Right atrium auricular region (tissue), 2 donors: ENCODE data around the gene QRICH2. TPM values are rescaled to one million over a fixed set of nuclear protein-coding genes. Genes with fewer than 3 reads are reported as not detected.

ENCODE experiments used
- DNase-seq: peaks from one replicate; pipeline ENCODE4 v3.0.0-alpha.2; 2019; ENCODE audit warnings: low spot score
- H3K27ac ChIP-seq, 2 donors: fragments of 200-600 bp; sonication (generic); 1 replicate in 1 of 2; 2 replicates in 1 of 2; pipeline ENCODE4 v1.5.1; 2016 to 2019
- H3K27me3 ChIP-seq, 2 donors: fragments of 200-600 bp; sonication (generic); one replicate each; pipeline versions ENCODE4 v1.5.1 to v1.6.0; 2017 to 2019
- H3K36me3 ChIP-seq: fragments of 200-600 bp; sonication (generic); one replicate; pipeline ENCODE4 v1.5.1; 2016
- H3K4me1 ChIP-seq, 2 donors: fragments of 200-600 bp; sonication (generic); one replicate each; pipeline versions ENCODE4 v1.5.1 to v1.6.0; 2017 to 2019
- H3K4me3 ChIP-seq, 2 donors: fragments of 200-600 bp; sonication (generic); 1 replicate in 1 of 2; 2 replicates in 1 of 2; pipeline ENCODE4 v1.5.1; 2017 to 2019; ENCODE audit warnings: mild to moderate bottlenecking in 1 of 2, moderate library complexity in 1 of 2
- H3K9me3 ChIP-seq, 2 donors: fragments of 200-600 bp; sonication (generic); one replicate each; pipeline ENCODE4 v1.5.1; 2019
- total RNA-seq, 2 donors: library from RNA; depleted of rRNA; stranded (reverse); fragments of >200 nt; gene quantifications; one replicate each; pipeline ENCODE4 v1.1.0, GENCODE V29; 2016
- TF ChIP-seq, protein P1 (sequence below), 2 donors: fragments of 200-600 bp; sonication (generic); IDR thresholded peaks; one replicate each; pipeline ENCODE4 v1.5.1; 2019; ENCODE audit warnings: antibody characterized with exemption in 2 of 2

Gene QRICH2
- total RNA-seq, 2 donors from 2014 or later, result 1.1 to 1.2 TPM

DNA sequence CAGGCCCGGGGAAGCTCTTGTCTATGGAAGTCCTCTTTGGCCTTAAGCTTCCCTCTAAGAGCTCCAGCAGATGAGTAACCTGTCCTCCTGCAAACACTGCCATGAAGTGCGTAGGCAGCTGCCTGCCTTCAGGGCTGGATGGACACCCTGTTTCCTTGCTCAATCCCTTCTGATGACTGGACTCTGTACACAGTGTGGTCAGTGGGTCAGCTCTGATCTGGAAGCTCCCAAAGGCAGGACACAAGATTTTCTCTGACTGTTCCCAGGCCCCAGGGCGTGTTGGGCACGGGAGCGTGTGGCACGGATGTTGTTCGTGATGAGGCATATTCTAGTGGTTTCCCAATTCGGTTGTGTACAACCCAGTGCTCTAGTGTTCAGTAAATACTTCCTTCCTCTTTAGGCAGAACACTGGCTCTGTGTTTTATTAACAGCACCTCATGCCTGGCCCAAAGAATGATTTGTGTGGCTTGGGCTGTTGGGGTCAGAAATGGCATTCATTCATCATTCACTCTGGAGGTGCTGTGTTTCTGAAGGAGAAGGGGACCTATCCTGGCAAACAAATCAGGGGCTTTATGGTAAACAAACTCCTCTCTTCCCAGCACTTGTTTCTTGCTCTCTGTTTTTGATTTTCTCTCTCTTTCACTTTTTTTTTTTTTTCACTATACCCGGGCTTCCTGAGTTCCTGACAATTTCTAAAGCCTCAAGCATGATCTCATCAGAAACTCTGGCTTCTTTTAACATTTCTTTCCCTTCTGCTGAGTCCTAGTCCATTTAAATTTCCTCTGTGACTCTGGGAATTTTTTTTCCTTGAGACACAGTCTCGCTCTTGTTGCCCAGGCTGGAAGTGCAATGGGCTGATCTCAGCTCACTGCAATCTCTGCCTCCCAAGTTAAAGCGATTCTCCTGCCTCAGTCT lies 55.8 kb downstream of the QRICH2 start:
- peak; percentile 87 for DNase-seq
- H3K4me3 ChIP-seq, result no peak overlapping the region
- TF ChIP-seq, protein P1, sequence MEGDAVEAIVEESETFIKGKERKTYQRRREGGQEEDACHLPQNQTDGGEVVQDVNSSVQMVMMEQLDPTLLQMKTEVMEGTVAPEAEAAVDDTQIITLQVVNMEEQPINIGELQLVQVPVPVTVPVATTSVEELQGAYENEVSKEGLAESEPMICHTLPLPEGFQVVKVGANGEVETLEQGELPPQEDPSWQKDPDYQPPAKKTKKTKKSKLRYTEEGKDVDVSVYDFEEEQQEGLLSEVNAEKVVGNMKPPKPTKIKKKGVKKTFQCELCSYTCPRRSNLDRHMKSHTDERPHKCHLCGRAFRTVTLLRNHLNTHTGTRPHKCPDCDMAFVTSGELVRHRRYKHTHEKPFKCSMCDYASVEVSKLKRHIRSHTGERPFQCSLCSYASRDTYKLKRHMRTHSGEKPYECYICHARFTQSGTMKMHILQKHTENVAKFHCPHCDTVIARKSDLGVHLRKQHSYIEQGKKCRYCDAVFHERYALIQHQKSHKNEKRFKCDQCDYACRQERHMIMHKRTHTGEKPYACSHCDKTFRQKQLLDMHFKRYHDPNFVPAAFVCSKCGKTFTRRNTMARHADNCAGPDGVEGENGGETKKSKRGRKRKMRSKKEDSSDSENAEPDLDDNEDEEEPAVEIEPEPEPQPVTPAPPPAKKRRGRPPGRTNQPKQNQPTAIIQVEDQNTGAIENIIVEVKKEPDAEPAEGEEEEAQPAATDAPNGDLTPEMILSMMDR (IDR thresholded peaks at IDR 0.05), result no peak
- H3K36me3 ChIP-seq, result no peaks in the 10 kb centered on the region
- H3K27ac ChIP-seq, result peak overlapping the region; percentile 51 to 71
- no peaks in the 10 kb centered on the region for H3K9me3 ChIP-seq
- no peaks in the 10 kb centered on the region for H3K27me3 ChIP-seq
- H3K4me1 ChIP-seq, result no peaks in the 10 kb centered on the region

DNA sequence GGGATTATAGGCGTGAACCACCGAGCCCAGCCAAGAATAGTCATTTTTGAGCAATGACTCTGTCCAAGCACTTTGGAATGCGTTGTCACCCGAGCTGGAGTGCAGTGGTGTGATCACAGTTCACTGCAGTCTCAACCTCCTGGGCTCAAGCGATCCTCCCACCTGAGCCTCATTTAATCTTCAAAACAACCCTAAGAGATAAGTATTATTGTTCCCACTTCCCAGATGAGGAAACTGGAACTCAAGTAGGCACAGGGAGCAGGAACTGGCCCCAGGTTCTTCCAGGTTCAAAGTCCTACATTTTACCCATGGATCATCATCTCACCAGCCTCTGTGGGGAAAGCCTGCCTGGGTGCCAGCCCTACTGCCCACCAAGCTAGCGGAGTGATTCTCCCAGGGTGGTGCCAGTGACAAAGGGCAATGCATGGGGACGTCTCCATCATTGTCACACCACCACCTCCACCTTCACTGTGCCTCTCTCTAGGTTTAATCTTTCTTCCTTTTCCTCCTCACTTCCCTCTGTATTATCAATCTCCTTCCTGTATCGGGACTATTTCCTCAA lies 56.5 kb downstream of the QRICH2 start:
- no peaks in the 10 kb centered on the region for H3K27me3 ChIP-seq
- no peak for DNase-seq
- TF ChIP-seq, protein P1 (IDR thresholded peaks at IDR 0.05), result no peak
- no peaks in the 10 kb centered on the region for H3K9me3 ChIP-seq
- H3K36me3 ChIP-seq, result no peaks in the 10 kb centered on the region
- H3K4me3 ChIP-seq, result no peak overlapping the region
- no peaks in the 10 kb centered on the region for H3K4me1 ChIP-seq
- H3K27ac ChIP-seq, result peak overlapping the region; percentile 51 to 71

DNA sequence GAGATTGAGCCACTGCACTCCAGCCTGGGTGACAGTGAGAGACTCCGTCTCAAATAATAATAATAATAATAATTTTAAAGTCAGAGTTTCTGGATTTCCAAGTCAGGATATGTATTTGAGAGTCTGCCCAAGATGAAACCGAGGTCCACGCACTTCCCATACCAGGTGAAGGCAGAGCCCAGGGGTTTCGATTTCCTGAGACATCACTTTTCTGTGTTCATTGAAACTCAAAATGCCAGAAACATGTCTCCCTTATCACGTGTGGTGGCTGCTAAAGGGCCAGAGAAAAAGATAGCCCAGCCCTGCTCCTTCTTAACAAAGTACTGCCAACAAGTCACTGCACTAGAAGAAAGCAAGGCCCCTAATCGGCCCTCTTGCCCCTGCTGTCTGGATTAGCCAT lies 57.9 kb downstream of the QRICH2 start:
- Histone ChIP-seq H3K27me3 (no peaks in the 10 kb centered on the region), H3K9me3 (no peaks in the 10 kb centered on the region), H3K4me1 (no peaks in the 10 kb centered on the region), H3K36me3 (no peaks in the 10 kb centered on the region), H3K27ac (no peak overlapping the region), H3K4me3 (no peak overlapping the region)
- no peak for DNase-seq
- TF ChIP-seq, protein P1 (IDR thresholded peaks at IDR 0.05), result no peak

DNA sequence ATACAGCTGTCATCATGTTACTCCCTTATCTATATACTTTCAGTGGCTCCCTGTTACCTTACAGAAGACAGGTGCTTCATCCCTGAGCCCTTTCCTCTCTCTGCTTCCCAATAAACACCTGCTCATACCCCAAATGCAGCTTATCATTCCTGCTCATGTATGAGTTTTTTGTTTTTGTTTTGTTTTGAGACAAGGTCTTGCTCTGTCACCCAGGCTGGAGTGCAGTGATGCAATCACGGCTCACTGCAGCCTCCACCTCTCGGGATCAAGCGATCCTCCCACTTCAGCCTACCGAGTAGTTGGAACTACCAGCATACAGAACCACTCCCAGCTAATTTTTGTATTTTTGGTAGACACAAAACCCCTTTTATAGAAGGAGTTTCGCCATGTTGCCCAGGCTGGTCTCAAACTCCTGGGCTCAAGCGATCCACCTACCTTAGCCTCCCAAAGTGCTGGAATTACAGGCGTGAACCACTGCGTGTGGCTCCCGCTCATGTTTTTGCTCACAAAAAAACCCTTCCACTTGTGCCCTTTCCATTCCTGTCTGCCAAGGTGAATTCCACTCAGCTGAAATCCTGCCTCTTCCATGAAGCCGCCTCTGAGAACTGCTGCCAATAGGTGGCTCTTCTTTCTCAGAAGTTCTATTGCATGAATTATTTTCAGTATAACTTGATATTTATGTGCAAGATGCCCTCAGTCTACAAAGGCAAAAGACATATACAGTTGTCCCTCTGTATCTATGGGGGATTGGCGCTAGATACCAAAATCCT lies 59.9 kb downstream of the QRICH2 start:
- Histone ChIP-seq H3K4me3 (no peak overlapping the region), H3K27ac (no peak overlapping the region), H3K27me3 (no peaks in the 10 kb centered on the region), H3K36me3 (no peaks in the 10 kb centered on the region), H3K4me1 (no peaks in the 10 kb centered on the region), H3K9me3 (no peaks in the 10 kb centered on the region)
- TF ChIP-seq, protein P1 (IDR thresholded peaks at IDR 0.05), result no peak
- DNase-seq, result no peak

DNA sequence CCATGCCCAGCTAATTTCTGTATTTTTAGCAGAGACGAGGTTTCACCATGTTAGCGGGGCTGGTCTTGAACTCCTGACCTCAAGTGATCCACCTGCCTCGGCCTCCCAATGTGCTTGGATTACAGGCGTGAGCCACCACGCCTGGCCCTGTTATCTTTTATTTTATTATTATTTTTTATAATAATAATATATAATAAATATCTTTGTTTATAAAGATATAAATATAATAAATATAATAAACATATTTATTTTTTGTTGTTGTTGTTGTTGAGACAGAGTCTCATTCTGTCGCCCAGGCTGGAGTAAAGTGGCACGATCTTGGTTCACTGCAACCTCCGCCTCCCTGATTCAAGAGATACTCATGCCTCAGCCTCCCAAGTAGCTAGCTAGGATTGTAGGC lies 60.8 kb downstream of the QRICH2 start:
- H3K9me3 ChIP-seq, result no peaks in the 10 kb centered on the region
- no peaks in the 10 kb centered on the region for H3K27me3 ChIP-seq
- TF ChIP-seq, protein P1 (IDR thresholded peaks at IDR 0.05), result no peak
- no peak overlapping the region for H3K4me3 ChIP-seq
- DNase-seq, result no peak
- H3K27ac ChIP-seq, result no peak overlapping the region
- H3K36me3 ChIP-seq, result no peaks in the 10 kb centered on the region
- H3K4me1 ChIP-seq, result no peaks in the 10 kb centered on the region
